Psoas muscle (tissue), 8 donors: Measurements from ENCODE around the gene MACC1. TPM values are rescaled to one million over a fixed set of nuclear protein-coding genes. Genes with fewer than 3 reads are reported as not detected.

Experiments
- ATAC-seq, 4 donors: fragments of 200-7000 bp; cut with Tn5 transposase; one replicate each; pipeline ENCODE4 v1.9.1; 2020; ENCODE audit warnings: moderate library complexity in 3 of 4, mild to moderate bottlenecking in 2 of 4
- DNase-seq, 2 donors: peaks; one replicate each; pipeline ENCODE4 v3.0.0-alpha.2; 2020
- H3K27ac ChIP-seq: fragments of 200-600 bp; one replicate; pipeline ENCODE4 v1.8.0; 2022
- H3K27me3 ChIP-seq, 3 donors: fragments of 200-600 bp in 1 of 3; one replicate each; pipeline versions ENCODE4 v1.6.1 to v1.8.0; 2013 to 2022; ENCODE audit warnings: low read length in 2 of 3, mild to moderate bottlenecking in 2 of 3, moderate library complexity in 1 of 3; ENCODE audit not compliant: insufficient read depth in 3 of 3
- H3K36me3 ChIP-seq, 2 donors: fragments of 200-600 bp in 1 of 2; one replicate each; pipeline versions ENCODE4 v1.6.1 to v1.8.0; 2013 to 2022; ENCODE audit warnings: low read depth in 1 of 2, mild to moderate bottlenecking in 1 of 2, moderate library complexity in 1 of 2; ENCODE audit not compliant: insufficient read depth in 1 of 2
- H3K4me1 ChIP-seq: fragments of 200-600 bp; one replicate; pipeline ENCODE4 v1.8.0; 2022
- H3K4me3 ChIP-seq: fragments of 200-600 bp; one replicate; pipeline ENCODE4 v1.8.0; 2022; ENCODE audit warnings: mild to moderate bottlenecking
- H3K9me3 ChIP-seq: fragments of 200-600 bp; one replicate; pipeline ENCODE4 v1.8.0; 2022
- WGBS, 3 donors: extraction: QIAGEN DNeasy Blood & Tissue Kit; methylation state at CpG; one replicate each; pipeline versions ENCODE4 v1.1.6 to v1.1.7; 2013; 5-methylcytosine and 5-hydroxymethylcytosine counted together
- intact Hi-C, 2 donors: fragments of 100-400 bp; cut with DNase I; formaldehyde crosslinking; loops; one replicate each; pipeline versions ENCODE4 v1.11.0 to v1.14.2; 2022
- polyA plus RNA-seq, 3 donors: library from polyadenylated mRNA; stranded (reverse); fragments of 200-250 nt; gene quantifications; one replicate each; pipeline ENCODE4 v1.2.3, GENCODE V29; 2013
- total RNA-seq, 4 donors: library from RNA; stranded (reverse); fragmentation: NEBNext Ultra II Directional in 2 of 4; extraction: Animal tissue kit (Norgen Biotek cat#: 25700) in 2 of 4; gene quantifications; one replicate each; pipeline versions ENCODE4 v1.2.1 to v1.2.4, GENCODE V29; 2021 to 2023
- TF ChIP-seq, protein P1 (sequence below): fragments of 200-600 bp; IDR thresholded peaks from one replicate; pipeline ENCODE4 v1.8.0; 2022; ENCODE audit warnings: antibody characterized with exemption
- donor health status: healthy with polysubstance abuse.
- donor health status: DM: no; HTN: no; CAD: no; lungs with moderate emphysema.
- donor health status: Bipolar disorder and iron deficiency.
- donor health status: healthy.
- donor health status: DM: yes; HTN: yes; CAD: no.
- donor health status: DM: no; HTN: no; CAD: no.
- donor health status: DM: no; HTN: no; CAD: no.
- donor health status: DM: yes; HTN: yes; CAD: no.

Gene MACC1
- total and polyA plus RNA-seq, 7 donors, result under 0.01 to 0.04 TPM; not detected in 5

DNA sequence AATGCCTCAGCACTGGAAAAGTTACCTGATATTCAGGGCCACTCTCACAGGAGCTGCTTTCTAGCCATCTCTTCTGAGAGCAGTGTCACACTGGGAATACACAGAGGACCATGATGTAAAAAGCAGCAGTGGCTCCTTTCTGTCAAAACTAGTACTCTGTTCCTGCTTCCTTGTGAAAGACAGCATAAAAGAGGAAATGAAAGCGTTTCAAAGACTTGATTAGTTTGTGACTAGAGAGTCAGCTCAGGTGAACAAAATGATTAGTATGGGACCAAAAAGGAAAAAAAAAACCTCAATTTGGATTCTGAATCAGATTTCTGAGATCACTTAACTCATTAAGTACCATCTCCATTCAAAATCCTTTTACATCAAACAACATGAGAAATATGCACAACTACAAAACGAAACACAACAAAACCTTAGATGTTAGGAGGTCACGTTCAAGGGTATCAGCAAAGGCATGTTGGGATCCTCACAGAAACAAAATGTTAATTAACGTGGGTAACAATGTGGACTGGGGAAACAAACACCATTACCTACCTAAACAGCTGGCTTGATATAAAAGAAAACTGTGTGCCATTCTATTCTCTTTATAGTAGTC is 103.7 kb downstream of the MACC1 start:
- ATAC-seq (no peak), DNase-seq (no peak)
- H3K4me1 ChIP-seq, result no peaks in the 10 kb centered on the region
- no peaks in the 10 kb centered on the region for H3K27me3 ChIP-seq
- no peak overlapping the region for H3K4me3 ChIP-seq
- H3K27ac ChIP-seq, result no peak overlapping the region
- 77 to 81% (median 79%) methylated on average over 4 of the region's 4 CpGs for WGBS, 3 donors
- no peaks in the 10 kb centered on the region for H3K9me3 ChIP-seq
- intact Hi-C loops, result no loop called here
- TF ChIP-seq, protein P1, sequence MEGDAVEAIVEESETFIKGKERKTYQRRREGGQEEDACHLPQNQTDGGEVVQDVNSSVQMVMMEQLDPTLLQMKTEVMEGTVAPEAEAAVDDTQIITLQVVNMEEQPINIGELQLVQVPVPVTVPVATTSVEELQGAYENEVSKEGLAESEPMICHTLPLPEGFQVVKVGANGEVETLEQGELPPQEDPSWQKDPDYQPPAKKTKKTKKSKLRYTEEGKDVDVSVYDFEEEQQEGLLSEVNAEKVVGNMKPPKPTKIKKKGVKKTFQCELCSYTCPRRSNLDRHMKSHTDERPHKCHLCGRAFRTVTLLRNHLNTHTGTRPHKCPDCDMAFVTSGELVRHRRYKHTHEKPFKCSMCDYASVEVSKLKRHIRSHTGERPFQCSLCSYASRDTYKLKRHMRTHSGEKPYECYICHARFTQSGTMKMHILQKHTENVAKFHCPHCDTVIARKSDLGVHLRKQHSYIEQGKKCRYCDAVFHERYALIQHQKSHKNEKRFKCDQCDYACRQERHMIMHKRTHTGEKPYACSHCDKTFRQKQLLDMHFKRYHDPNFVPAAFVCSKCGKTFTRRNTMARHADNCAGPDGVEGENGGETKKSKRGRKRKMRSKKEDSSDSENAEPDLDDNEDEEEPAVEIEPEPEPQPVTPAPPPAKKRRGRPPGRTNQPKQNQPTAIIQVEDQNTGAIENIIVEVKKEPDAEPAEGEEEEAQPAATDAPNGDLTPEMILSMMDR, result no peak
- no peaks in the 10 kb centered on the region for H3K36me3 ChIP-seq

DNA sequence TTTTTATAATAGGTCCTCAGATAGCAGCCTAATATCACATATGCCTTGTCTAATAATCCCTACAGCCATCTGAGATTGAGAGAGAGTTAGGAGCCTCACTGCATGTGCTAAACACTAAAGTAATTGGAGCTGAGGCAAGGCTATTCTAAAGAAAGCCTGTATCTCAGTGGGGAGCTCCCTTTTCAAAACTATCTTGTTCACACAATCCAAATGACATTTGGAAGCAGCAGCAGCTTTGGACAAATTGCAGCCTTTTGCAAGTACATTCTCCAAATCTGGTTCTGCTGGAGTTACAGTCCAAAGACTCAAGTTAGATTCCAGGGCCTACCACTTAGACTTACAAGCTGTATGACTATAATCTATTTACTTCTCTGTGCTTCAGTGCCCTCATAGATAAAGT is 104.5 kb downstream of the MACC1 start:
- TF ChIP-seq, protein P1, result no peak
- DNase-seq (no peak), ATAC-seq (no peak)
- Histone ChIP-seq H3K9me3 (no peaks in the 10 kb centered on the region), H3K27me3 (no peaks in the 10 kb centered on the region), H3K36me3 (no peaks in the 10 kb centered on the region), H3K4me1 (no peaks in the 10 kb centered on the region), H3K27ac (no peak overlapping the region), H3K4me3 (no peak overlapping the region)
- intact Hi-C loops, result no loop called here

DNA sequence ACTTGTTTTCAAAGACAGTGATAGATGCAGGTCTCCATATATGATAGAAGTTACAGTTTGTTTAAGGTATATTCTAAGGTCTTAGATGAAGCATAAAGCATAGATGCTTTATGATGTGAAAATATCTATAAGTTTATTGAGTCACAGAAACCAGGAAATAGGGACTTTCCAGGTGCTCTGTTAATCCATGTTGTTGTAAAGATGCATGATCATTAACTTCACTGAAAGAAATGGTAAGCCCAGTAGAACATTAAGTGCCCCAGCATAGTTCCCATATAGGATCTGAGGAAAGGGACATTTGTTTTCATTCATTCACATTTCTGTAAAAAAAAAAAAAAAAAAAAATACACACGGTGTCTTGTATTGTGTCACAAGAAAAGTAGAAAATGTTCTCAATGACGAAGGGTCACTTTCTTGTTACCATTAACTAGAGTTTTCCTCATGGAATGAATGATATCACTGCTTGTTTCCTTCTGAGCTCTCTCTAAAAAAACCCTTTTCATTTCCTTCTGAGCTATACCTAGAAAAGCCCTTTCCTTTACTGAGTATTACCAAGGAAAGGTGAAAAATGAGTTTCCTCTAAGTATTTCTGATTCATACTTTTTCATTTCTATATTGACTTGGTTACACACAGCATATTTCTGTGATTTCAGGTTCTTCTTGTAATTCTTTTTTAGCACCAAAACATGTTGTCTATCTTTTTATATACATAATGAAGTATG is 105.2 kb downstream of the MACC1 start:
- intact Hi-C loops, result no loop called here
- no peaks in the 10 kb centered on the region for H3K36me3 ChIP-seq
- no peak for ATAC-seq
- no peak overlapping the region for H3K4me3 ChIP-seq
- H3K27me3 ChIP-seq, result no peaks in the 10 kb centered on the region
- H3K27ac ChIP-seq, result no peak overlapping the region
- H3K9me3 ChIP-seq, result no peaks in the 10 kb centered on the region
- TF ChIP-seq, protein P1, result no peak
- 80 to 93% (median 89%) methylated on average over 2 of the region's 2 CpGs for WGBS, 3 donors
- DNase-seq, result no peak
- no peaks in the 10 kb centered on the region for H3K4me1 ChIP-seq

DNA sequence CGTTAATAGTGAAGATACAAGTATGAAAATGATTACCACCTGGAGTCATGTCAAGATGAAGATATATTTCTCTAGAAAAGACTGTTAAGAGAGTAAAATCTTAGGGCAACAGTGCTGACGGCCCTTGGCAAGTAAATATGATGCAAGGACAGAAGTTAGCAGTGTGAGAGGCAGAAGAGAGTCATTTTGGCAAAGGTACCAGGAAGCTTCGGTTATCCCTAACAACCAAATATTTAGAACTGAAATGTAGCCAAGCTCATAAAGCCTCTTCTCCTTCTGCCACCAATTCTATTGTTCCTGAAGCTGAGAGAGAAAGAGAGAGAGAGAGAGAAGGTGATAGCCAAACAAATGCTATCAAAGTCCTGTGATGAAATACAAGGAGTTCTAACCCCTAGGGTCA is 109.6 kb downstream of the MACC1 start:
- Histone ChIP-seq H3K27me3 (no peaks in the 10 kb centered on the region), H3K9me3 (no peaks in the 10 kb centered on the region), H3K4me3 (no peak overlapping the region), H3K27ac (no peak overlapping the region), H3K36me3 (no peaks in the 10 kb centered on the region), H3K4me1 (no peaks in the 10 kb centered on the region)
- 28 to 36% (median 33%) methylated on average over 3 of the region's 3 CpGs for WGBS, 3 donors
- ATAC-seq, result no peak
- TF ChIP-seq, protein P1, result no peak
- DNase-seq, result no peak
- intact Hi-C loops, result no loop called here

DNA sequence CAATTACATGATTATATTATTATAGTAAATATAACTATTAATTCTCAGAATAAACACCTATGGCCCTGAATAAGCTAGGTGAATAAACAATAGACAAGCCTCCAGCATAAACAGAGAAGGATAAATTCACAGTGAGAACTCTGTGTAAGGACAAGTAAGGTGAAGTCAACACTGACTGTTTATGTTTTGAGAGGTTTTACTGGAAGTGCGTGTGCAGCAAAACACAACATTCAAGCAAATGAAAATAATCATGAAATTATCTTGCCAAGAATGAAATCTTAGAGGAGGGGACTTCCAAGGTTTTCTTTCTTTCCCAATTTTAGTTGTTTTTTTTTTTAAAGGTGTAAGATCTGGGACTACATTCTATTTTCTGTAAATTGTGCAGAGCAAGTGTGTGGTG is 112.5 kb downstream of the MACC1 start:
- no peak for ATAC-seq
- no peaks in the 10 kb centered on the region for H3K27me3 ChIP-seq
- H3K4me3 ChIP-seq, result no peak overlapping the region
- WGBS, 3 donors, result 83 to 91% (median 86%) methylated on average over 1 of the region's 1 CpG
- no peaks in the 10 kb centered on the region for H3K36me3 ChIP-seq
- TF ChIP-seq, protein P1, result no peak
- no peaks in the 10 kb centered on the region for H3K4me1 ChIP-seq
- H3K27ac ChIP-seq, result no peak overlapping the region
- no peak for DNase-seq
- intact Hi-C loops, result no loop called here
- no peaks in the 10 kb centered on the region for H3K9me3 ChIP-seq
